Measurements from ENCODE around the gene OR52K2.
"Not testable (repeated sequence)": the region's sequence is repeated elsewhere in the genome, so short reads cannot be mapped to it uniquely, and the experiment has no call there.

Gene OR52K2

GRCh38 chr11:4448995-4449394 lies at the start of gene OR52K2:
TSS of gene OR52K2 (plus strand) at chr11:4449295. CDS start at chr11:4449340, 45 bp downstream.
- no peak for TF ChIP-seq CTCF (IDR thresholded peaks at IDR 0.05; ENCODE audit: low read depth, low read length, missing control alignments)
- no peak for DNase-seq (ENCODE audit: extremely low read depth, low read depth)
- H3K4me3 ChIP-seq (replicated peaks; ENCODE audit: low read depth, low read length): no peak within 1 kb of the TSS

GRCh38 chr11:4406206-4406605 lies 42.9 kb upstream of the OR52K2 start:
- DNase-seq (ENCODE audit: extremely low read depth, low read depth); H3K4me3 ChIP-seq (replicated peaks; ENCODE audit: low read depth, low read length): not testable (repeated sequence)

GRCh38 chr11:4416306-4416705 lies 32.8 kb upstream of the OR52K2 start:
- DNase-seq (ENCODE audit: extremely low read depth, low read depth): no peak
- H3K4me3 ChIP-seq (replicated peaks; ENCODE audit: low read depth, low read length): no peak overlapping the region
- no peak for TF ChIP-seq CTCF (IDR thresholded peaks at IDR 0.05; ENCODE audit: low read depth, low read length, missing control alignments)

GRCh38 chr11:4416816-4417215 lies 32.3 kb upstream of the OR52K2 start:
- no peak for DNase-seq (ENCODE audit: extremely low read depth, low read depth)
- no peak for TF ChIP-seq CTCF (IDR thresholded peaks at IDR 0.05; ENCODE audit: low read depth, low read length, missing control alignments)

GRCh38 chr11:4418403-4418802 lies 30.7 kb upstream of the OR52K2 start:
- TF ChIP-seq CTCF (IDR thresholded peaks at IDR 0.05; ENCODE audit: low read depth, low read length, missing control alignments): no peak
- no peak overlapping the region for H3K4me3 ChIP-seq (replicated peaks; ENCODE audit: low read depth, low read length)
- DNase-seq (ENCODE audit: extremely low read depth, low read depth): no peak

More at GRCh38 chr11:4416816-4417215, 32.3 kb upstream of the OR52K2 start:
- no peak overlapping the region for H3K4me3 ChIP-seq (replicated peaks; ENCODE audit: low read depth, low read length)

- H3K4me3 ChIP-seq (replicated peaks; ENCODE audit: low read depth, low read length): no peak overlapping the region
- TF ChIP-seq CTCF (IDR thresholded peaks at IDR 0.05; ENCODE audit: low read depth, low read length, missing control alignments): no peak
- no peak for DNase-seq (ENCODE audit: extremely low read depth, low read depth)
Observed at GRCh38 chr11:4430051-4430450, 19.0 kb upstream of the OR52K2 start.

- no peak for DNase-seq (ENCODE audit: extremely low read depth, low read depth)
- no peak overlapping the region for H3K4me3 ChIP-seq (replicated peaks; ENCODE audit: low read depth, low read length)
- TF ChIP-seq CTCF (IDR thresholded peaks at IDR 0.05; ENCODE audit: low read depth, low read length, missing control alignments): no peak
Observed at GRCh38 chr11:4433856-4434255, 15.2 kb upstream of the OR52K2 start.
